ENCODE data around the gene ZBTB2. TPM values are rescaled to one million over a fixed set of nuclear protein-coding genes. Genes with fewer than 3 reads are reported as not detected.
"Not testable (repeated sequence)": the region's sequence is repeated elsewhere in the genome, so short reads cannot be mapped to it uniquely, and the experiment has no call there.

The ZBTB2 gene
- total RNA-seq, 2 donors from 2014 or later: 14.8 to 21.4 TPM

DNA sequence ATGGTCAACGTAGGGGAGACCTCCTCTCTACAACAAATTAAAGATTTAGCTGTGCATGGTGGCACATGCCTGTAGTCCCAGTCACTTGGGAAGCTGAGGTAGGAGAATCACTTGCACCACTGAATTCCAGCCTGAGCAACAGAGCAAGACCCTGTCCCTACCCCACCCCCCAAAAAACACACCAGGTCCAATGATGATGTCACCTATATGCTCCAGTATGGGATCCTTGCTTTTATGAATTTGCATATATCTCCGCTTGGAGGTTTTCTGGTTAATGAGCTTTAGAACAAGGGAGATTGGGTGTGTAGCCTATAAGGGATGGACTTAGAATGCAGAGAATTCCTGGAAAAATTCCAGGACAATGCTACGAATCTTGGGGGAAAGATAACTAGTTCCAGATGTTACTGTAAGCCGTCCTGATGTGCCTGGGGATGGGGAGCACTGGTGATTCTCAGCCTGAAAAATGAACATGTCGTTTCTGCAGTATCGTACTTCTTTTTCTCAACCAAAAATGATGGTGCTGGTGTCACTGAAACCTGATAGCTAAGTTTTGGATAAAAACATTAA, 61.1 kb downstream of the ZBTB2 start:
- Mint-ChIP-seq H3K9me3 (no peaks in the 10 kb centered on the region), H3K27ac (no peak overlapping the region), H3K36me3 (no peaks in the 10 kb centered on the region)
- no peak for DNase-seq (ENCODE audit: low spot score in 2 of 2)
- ATAC-seq: no peak

DNA sequence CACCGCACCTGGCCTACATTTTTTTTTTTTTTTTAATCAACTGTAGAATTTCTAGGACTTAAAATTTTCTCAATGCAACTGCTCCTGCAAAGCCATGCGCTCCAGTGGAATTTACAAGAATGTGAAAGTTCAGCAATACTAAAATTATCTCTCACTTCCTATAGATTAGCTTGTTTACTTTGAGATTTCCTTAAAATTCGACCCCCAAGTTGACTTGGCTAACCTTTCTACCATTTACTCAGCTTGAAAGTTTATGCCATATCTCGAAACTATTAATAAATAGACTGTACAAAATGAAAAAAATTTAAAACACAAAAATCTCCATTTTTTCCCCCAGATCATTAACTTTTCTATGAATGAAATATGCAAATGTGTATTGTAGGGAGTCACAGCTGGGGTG, 64.3 kb downstream of the ZBTB2 start:
- no peaks in the 10 kb centered on the region for H3K9me3 Mint-ChIP-seq
- no peaks in the 10 kb centered on the region for H3K36me3 Mint-ChIP-seq
- no peak for DNase-seq (ENCODE audit: low spot score in 2 of 2)

DNA sequence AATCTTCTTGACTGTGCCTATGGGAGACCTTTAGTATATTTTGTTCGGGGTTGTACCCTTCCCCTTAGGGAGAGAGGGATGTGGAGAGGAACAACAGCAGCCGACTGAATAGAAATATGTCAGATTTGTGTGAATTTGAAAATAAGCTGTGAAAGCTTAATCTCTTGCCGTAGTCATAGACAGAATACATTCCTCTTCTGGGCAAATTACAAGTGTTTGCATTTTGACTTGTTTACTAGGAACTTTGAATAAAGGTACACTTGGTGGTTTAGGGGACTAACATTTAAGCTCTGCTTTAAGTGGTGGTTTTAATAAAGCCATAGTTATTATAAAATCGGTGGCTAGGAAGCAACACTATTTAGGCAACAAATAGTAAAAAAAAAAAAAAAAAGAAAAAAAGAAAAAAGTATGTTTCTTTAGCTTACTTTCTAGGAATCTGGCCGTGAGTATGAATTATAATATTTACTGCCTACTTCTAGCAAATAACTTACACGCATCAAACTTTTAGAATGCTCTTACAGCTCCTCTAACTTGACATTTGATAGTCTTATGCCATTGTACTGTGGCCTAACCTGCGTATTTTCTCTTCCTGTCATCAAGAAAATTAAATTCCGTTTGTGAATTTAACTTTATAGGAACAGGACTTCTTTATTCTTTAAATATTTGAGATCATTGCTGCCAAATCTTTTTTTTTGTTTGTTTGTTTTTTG, 65.1 kb downstream of the ZBTB2 start:
- DNase-seq (ENCODE audit: low spot score in 2 of 2): no peak
- Mint-ChIP-seq H3K36me3 (no peaks in the 10 kb centered on the region), H3K27ac (no peak overlapping the region), H3K9me3 (no peaks in the 10 kb centered on the region)
- ATAC-seq: no peak

More for the DNA sequence above, 64.3 kb downstream of the ZBTB2 start:
- H3K27ac Mint-ChIP-seq: no peak overlapping the region
- no peak for ATAC-seq

DNA sequence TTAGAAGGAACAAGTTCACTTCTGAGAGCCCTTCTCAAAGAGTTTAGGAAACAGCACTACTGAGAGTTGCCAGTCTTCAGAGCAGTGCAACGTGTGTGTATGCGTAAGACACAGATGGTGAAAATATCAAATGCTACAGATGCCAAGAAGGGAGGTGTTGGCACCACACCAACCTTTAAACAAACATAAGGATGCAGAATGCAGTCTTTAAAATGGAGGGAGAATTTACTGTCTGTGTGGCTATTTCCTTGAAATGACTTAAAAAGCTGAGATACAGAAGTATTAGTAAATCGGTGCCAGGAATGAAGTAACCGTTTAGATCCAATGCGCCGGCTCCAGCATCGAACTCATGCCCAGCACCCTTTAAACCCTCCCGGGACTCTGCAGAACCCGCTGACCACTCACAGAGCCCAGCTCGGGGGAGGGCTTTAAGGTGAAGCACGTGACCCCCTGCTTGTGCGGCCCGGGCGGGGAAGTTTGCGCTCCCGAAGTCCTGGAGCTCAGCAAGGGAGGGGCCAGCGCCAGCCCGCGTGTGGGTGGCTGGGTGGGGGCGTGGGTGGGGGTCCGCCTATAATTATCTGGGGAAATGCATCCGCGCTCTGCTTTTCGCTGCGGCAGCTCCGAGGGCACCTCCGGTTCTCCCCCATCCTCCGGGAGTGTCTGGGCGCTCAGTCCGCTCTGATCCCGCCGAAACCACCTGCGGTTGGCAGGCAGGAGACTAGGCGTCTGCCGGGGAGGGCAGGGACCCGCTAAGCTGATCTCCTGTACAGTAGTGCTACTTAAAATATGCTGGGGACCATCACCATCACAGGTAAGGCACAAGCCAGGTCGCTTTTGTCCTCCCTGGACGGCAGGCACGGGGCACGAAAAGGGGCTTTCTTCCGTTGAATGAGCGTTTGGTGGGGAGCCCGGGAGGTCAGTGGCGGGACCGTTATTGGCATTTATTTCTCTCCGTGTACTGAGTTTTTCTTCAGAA, 66.0 kb downstream of the ZBTB2 start:
- H3K9me3 Mint-ChIP-seq: no peaks in the 10 kb centered on the region
- peak; percentile 40 to 41 for ATAC-seq

DNA sequence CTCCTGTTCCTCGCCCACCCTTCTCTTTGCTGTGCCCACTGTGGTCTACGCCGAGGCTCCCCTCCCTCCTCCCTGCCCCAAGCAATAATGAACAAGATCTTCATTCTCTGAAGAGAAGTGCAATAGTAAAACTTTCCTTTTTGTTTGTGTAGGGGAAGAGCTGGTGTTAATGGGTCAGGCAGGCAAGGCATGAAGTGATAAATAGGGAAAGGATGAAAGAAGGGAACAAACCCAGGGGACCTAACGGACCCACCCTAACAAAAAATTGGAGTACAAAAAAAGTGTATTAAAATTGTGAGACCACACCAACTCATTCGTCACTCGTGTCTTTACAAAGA, 66.9 kb downstream of the ZBTB2 start:
- H3K27ac Mint-ChIP-seq: no peak overlapping the region
- no peaks in the 10 kb centered on the region for H3K9me3 Mint-ChIP-seq
- DNase-seq (ENCODE audit: low spot score in 2 of 2): no peak
- peak in 1 of 2 donors; percentile 28 for ATAC-seq
- no peaks in the 10 kb centered on the region for H3K36me3 Mint-ChIP-seq

More for the DNA sequence above, 66.0 kb downstream of the ZBTB2 start:
- Mint-ChIP-seq H3K36me3 (no peaks in the 10 kb centered on the region), H3K27ac (no peak overlapping the region)
- no peak for DNase-seq (ENCODE audit: low spot score in 2 of 2)

DNA sequence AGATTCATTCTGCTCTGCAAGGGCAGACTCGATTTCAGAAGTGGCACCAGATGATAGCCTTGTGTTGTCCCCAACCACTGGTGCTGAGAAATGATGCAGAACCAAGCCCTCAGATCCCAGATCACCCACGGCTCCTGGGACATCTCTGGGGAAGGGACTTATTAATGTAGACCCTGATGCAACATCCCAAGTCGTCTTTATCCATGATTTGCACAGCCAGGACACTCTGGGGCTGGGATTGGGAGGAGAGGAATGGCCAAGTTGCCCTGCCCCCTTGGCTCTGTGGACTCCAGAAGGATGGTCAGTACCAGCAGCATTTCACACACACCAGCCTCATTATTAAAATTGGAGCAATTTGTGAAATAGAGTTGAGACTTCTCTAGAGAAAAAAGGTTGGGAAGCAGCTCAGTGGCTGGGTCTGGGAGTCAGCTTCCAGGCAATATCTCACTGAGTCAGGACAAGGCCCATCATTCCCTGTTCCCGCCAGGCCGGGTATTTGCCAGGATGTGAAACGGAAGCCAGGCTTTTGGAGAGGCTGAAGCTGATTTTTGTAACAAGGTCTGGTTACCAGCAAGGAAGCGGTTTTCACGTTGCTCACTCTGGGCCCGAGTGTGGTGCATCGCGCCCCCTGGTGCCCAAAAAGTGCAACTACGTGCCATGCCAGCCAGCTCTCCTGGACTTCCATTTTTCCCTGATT, 67.4 kb downstream of the ZBTB2 start:
- no peak overlapping the region for H3K27ac Mint-ChIP-seq
- no peaks in the 10 kb centered on the region for H3K9me3 Mint-ChIP-seq
- ATAC-seq (peak; percentile 77 to 89), DNase-seq (ENCODE audit: low spot score in 2 of 2) (peak; percentile 68 to 79)
- no peaks in the 10 kb centered on the region for H3K36me3 Mint-ChIP-seq

DNA sequence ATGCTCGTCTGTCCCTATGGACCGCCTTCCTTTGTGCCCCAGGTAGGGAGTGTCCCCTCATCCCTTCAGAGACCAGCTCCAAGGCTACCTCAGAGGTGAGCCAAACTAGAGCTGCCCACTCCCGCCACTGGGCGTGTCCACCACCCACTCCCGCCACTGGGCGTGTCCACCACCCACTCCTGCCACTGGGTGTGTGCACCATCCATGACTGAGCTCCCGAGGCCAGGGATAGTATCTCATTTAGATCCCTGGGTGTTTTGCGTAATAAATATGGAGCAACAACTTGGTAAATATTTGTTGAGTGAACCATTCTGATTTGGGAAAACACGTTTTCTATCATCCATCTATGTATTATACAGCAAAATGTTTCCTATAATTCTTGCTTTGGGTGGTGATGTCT, 68.8 kb downstream of the ZBTB2 start:
- no peak for DNase-seq (ENCODE audit: low spot score in 2 of 2)
- H3K27ac Mint-ChIP-seq: no peak overlapping the region
- H3K9me3 Mint-ChIP-seq: no peaks in the 10 kb centered on the region
- ATAC-seq: no peak
- no peaks in the 10 kb centered on the region for H3K36me3 Mint-ChIP-seq

DNA sequence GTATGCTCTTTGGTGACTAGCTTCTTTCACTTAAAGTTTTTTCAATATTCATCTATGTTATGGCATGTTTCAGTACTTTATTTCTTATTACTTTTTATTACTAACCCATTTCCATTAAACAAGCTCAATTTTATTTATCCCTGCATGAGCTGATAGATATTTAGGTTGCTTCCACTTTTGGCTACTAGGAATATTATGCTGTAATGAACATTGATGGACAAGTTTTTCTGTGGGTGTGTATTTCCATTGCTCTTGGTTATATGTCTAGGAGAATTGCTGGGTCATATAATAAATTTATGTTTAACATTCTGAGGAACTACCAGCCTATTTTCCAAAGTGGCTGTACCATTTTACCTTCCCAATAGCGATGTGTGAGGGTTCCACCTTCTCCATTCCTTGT, 69.9 kb downstream of the ZBTB2 start:
- H3K9me3 Mint-ChIP-seq: peaks cover under 1% of the 10 kb centered on the region in 2 donors
- no peak overlapping the region for H3K27ac Mint-ChIP-seq
- no peak for DNase-seq (ENCODE audit: low spot score in 2 of 2)
- H3K36me3 Mint-ChIP-seq: no peaks in the 10 kb centered on the region
- ATAC-seq: no peak

DNA sequence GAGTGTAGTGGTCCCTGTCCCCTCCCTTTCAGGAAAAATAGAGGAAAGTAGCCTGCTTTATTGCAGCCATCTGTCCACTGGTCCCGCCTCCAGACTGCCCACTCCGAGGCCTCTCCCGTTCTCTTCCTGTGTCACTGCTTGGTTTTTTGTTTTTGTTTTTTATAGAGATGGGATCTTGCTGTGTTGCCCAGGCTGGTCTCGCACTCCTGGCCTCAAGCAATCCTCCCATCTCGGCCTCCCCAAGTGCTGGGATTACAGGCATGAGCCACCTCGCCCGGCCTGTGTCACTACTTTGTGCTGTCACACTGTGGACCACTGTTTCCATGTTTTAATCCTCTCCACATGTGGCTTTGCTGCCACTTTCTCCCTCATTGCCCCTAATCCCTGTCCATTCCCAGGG, 71.2 kb downstream of the ZBTB2 start:
- ATAC-seq (no peak), DNase-seq (ENCODE audit: low spot score in 2 of 2) (no peak)
- no peak overlapping the region for H3K27ac Mint-ChIP-seq
- H3K36me3 Mint-ChIP-seq: peaks cover 0 to 11% of the 10 kb centered on the region in 2 donors
- H3K9me3 Mint-ChIP-seq: peaks cover 9 to 10% of the 10 kb centered on the region in 2 donors

DNA sequence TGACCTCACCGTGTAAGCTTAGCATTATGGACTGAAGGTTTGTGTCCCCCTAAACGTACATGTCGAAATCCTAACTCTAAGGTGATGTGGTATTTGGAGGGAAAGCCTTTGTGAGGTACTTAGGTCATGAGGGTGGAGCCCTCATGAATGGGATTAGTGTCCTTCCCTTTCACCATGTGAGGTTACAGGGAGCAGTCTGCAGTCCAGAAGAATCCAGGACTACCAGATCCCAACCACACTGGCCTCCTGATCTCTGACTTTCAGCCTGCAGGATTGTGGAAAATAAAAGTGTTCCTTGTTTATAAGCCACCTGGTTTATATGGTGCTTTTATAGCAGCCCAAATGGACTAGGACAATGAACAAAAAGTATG, 73.4 kb downstream of the ZBTB2 start:
- H3K9me3 Mint-ChIP-seq: peaks cover 9 to 10% of the 10 kb centered on the region in 2 donors
- DNase-seq (ENCODE audit: low spot score in 2 of 2): no peak

DNA sequence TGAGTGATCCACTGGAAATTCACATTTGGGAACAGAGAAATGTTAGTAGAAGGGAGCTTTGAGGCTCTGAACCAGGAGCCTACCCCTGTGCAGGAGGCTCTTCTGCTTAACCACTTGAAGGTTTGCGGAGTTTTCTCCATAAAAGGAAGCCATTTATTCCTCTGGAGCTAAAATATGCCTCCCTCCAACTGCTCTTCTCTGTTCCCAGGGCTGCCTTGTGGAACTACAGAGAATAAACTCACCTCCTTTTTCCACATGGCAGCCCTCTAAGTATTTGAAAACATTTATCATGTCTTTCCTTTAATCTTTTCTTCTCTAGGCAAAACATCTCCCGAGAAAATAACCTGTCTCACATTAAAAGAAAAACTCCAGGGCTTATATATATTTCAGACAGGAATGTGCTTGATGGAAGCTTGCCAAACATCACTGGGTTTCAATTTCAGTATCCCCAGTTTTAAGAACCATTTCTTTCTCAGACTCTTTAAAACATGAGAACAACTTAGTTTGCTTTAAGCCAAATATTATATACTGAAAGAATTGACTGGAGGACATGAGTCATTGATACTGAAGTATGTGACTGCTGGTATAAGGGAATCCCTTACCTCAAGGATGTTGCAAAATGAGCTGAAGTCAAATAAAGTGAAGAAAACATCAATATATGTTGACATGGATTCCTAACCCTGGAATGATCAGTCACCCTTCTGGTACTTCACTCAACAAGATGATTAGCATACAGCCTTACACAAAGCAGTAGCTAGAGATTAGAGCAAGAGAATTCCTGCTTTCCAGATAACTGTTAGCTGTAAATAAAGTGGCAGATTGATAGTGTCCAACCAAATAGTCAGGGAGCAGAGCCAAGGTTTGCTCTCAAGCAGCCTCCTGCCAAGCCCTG, 74.0 kb downstream of the ZBTB2 start:
- peaks cover 0 to 11% of the 10 kb centered on the region in 2 donors for H3K36me3 Mint-ChIP-seq
- no peak for DNase-seq (ENCODE audit: low spot score in 2 of 2)
- no peak for ATAC-seq
- H3K27ac Mint-ChIP-seq: no peak overlapping the region
- peaks cover 9 to 10% of the 10 kb centered on the region in 2 donors for H3K9me3 Mint-ChIP-seq

More for the DNA sequence above, 73.4 kb downstream of the ZBTB2 start:
- H3K36me3 Mint-ChIP-seq: peaks cover 0 to 11% of the 10 kb centered on the region in 2 donors
- no peak overlapping the region for H3K27ac Mint-ChIP-seq
- no peak for ATAC-seq

DNA sequence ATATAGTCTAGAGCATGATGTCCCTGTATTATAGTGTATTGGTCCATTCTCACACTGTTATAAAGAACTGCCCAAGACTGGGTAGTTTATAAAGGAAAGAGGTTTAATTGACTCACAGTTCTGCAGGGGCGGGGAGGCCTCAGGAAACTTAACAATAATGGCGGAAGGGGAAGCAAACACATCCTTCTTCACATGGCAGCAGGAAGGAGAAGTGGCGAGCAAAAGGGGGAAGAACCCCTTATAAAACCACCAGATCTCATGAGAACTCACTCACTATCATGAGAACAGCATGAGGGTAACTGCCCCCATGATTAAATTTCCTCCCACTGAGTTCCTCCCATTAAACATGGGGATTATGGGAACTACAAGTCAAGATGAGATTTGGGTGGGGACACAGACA, 75.7 kb downstream of the ZBTB2 start:
- H3K9me3 Mint-ChIP-seq; ATAC-seq; DNase-seq (ENCODE audit: low spot score in 2 of 2); H3K27ac Mint-ChIP-seq: not testable (repeated sequence)
- peaks cover 0 to 11% of the 10 kb centered on the region in 2 donors for H3K36me3 Mint-ChIP-seq

Other genes starting within 250 kb of the ZBTB2 start
- gene AKAP12, start 151.6 kb downstream of the ZBTB2 start, total RNA-seq: 1 to 10 TPM in 1 of 2 donors, under 1 TPM in 1; 0.36 to 1.4 TPM
- gene RMND1, start 60.6 kb upstream of the ZBTB2 start, total RNA-seq: 10 to 100 TPM; 17.8 to 23.4 TPM
- gene CCDC170, start 102.5 kb upstream of the ZBTB2 start, total RNA-seq: not detected